GM21526 (cell line): ENCODE measurements around the gene NAV2.
"Not testable (repeated sequence)": the region's sequence is repeated elsewhere in the genome, so short reads cannot be mapped to it uniquely, and the experiment has no call there.

Experiments
- ATAC-seq: cut with Tn5 transposase; IDR thresholded peaks from one replicate; pipeline ENCODE4 v1.9.1; 2021; ENCODE audit warnings: moderate library complexity; ENCODE audit not compliant: unreplicated experiment, low FRiP score

NAV2 gene

DNA sequence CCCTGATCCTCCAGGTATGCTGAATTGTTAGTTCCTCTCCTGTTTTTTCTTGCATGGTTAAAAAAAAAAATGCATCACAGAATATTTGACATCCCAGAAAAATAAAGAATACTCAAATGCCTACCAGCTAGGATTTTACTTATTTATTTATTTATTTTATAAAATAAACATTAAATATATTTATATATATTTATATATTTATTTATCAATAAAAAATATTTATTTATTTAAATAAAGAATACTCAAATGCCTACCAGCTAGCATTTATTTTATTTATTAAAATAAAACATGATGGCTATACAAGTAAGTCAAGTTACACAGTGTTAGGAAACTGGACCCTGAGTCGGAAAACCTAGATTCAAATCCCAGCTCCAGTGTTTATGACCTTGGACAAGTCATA is 164.1 kb downstream of the NAV2 start:
- no peak for ATAC-seq

DNA sequence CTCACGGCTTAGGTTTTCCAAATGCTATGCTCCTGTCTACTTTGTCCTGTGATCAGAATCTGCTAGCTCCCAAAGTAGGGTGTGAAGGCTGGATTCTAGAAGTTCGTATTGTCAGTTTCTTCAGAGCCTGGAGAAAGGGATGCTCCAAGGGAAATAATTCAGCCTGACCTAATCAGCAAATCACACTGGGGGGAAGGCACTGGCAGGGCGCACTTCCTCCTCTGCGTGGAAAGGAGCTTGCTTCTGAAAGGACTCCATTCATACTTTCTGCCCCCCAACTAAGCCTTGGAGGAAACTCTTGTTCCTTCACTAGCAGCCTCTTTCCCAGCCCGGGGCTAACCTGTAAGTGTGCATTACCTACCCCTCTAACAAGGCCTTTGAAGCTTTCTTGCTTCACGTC is 165.9 kb downstream of the NAV2 start:
- no peak for ATAC-seq

DNA sequence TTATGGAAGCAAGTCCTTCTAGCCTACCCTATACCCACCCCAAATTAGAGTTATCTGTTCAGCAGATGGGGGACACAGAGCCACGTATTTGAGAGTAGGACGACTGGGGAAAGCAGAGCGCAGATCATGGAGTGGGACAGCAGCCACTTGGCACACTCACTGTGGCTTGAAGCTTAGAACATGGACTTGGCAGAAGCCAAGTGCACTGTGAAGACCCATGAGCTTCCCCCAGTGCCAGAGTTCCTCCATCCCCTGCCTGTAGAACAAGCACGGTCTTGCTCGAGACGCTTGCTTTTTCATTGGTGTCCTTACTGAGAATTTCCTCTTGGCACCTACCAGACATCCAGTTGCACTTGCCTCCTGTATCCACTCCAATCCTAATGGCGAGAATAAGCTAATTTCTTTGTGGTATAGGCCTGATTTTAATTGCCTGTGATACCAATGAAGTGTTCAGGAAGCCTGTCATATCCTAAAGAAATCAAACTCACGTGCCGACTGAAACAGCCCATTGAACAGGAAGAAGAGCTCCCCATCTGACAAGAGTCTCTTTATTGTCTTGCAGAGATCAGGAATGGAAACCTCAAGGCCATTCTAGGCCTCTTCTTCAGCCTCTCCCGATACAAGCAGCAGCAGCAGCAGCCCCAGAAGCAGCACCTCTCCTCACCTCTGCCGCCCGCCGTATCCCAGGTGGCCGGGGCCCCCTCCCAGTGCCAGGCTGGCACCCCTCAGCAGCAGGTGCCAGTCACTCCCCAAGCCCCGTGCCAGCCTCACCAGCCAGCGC is 166.9 kb downstream of the NAV2 start:
- no peak for ATAC-seq

DNA sequence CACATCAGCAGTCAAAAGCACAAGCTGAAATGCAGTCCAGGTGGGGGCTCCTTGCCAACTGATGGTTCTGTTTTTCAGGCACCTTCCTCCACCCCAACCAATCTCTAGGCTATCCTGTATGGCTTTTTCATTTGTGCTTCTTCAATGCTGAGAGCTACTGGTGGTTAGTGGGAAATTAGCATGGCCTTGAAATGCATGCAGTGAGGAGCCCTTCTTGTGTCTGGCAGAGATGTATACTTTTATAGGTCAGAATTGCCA is 167.4 kb downstream of the NAV2 start:
- no peak for ATAC-seq

DNA sequence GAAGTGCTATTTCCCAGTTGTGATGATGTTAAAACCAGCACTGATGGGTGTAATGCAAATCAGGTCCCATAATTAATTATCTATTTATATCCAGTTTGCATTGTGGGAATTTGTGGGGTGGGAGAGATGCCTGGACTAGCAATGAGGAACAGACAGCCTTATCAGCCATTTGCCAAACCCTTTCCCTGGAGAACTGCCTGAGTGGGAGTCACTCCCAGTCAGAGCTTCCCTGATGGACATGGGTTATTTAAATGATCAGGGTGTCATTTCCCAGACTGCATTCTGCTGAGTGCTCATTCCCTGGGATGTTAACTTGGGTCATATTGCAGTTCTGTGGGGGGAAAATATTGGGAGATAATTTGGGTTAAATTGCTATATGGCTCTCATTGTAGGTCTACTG is 168.5 kb downstream of the NAV2 start:
- ATAC-seq = no peak

DNA sequence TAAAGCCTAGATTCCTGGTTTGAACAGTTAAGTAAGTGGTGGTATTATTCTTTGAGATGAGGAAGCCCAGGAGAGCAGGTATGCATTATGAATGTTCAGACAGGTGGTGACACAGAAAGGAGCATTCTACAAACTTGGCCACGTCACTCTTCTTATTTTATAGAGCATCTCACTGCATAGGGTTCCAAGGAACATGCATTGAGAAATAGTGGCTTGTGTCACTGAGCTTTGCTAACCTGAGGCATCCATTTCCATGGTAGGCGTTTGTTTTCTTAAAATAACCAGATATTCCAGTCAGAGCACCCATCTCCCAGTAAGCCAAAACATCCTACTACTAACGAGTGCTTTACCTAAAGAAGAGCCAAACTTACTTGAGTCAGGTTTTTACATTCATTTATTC is 169.7 kb downstream of the NAV2 start:
- no peak for ATAC-seq

DNA sequence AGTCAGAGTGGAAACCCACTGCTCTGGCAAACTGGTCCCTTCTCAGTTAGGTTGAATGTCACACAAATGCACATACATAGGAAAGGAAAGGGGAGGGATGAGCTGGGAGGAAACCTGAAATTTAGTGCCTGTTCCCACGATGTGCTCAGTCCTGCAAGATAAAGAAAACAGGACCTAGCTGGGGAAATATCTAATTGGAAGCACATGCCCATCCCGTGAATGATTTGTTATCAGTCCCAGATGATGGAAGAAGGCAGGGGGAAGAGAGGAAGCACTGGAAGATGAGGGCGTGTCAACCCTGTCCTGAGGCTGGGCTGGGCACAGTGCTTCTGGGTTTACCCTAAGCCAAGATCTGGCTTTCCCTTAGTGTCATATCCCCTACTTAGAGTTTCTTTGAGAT is 173.9 kb downstream of the NAV2 start:
- no peak for ATAC-seq

DNA sequence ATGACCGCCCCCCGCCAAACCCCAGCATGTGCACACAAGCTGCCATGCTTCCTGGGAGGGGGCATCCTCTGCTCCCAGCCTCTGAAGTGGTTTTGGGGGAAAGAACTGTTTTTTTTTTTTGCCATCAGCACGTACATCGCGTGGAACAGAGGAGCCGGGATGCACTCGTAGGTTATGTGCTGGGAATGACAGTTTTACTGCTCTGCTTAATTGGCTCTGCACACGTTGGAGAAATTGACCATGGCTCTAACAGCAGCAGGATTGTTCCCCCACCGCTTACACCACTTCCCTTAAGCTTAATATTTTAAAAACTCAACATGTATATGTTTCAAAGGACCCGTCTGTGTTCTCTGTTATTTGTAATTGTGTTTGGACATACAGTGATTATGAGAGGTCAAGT is 175.2 kb downstream of the NAV2 start:
- no peak for ATAC-seq

DNA sequence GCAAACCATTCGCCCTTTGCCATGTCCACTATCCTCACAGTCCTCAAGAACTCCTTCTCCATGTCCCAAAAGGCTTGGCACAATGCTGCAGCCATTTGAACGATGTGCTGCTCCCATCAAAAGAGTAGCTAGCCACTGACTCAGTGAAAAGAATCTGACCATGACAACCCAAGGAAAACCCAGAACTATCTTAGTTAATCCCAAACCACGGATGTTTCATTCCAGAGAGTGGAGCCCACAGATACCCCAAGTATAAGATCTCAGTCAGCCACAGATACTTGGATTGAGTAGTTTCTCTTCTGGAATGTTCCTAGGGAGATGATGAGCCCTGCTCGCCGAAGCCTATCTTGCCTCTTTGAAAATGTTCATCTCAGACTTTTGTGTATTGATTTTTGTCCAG is 176.9 kb downstream of the NAV2 start:
- ATAC-seq = no peak

DNA sequence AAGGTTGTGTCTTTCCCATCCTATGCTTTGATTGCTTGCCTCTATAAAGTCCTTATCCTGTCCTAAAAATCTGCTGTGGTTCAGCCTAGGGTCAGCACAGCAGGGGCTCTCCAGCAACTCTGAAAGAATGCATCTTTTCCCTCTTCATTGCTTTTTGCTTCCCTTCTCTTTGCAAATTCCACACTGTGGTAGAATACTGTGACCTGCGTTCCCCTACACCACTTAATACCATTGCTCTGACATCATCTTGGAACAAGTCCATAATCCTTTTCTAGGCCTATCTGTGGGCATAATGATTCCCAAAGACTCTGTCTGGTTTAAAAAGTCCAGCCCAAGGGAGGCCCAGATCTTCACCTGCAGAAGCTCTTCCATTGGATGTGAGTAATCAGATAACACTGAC is 177.7 kb downstream of the NAV2 start:
- ATAC-seq = no peak

DNA sequence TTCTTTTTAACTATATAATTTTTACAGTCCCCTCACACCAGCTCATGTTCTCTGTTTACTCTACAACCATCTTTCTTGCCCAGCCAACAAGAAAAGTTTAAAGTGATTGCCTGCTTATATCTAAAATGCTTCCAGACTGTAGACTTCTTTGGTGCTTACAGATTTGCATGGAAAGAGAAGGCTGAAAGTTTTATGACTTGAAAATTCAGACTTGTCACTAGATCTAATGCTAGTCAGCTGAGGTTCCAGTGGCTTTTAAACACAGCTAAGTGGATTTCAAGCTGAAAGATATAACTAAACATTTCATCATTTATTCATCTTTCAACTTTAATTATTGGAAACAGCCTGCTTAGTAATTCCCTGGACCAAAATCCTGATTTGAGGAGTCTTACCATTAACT is 178.4 kb downstream of the NAV2 start:
- ATAC-seq = no peak

DNA sequence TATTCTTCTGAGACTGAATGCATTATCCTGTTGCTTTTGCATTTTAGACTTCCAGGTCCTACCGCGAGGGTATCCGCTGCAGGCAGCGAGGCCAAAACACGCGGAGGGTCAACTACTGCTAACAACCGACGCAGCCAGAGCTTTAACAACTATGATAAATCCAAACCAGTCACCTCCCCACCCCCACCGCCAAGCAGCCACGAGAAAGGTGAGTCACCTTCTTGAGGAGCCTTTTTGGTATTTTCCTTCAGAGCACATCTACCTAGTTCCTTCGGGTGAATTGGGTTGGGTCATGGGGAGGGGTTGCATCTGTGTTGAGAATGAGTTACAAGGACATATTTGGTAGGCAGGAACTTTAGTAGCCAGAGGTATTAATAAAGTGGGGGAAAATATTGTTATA is 179.8 kb downstream of the NAV2 start:
- ATAC-seq = no peak

DNA sequence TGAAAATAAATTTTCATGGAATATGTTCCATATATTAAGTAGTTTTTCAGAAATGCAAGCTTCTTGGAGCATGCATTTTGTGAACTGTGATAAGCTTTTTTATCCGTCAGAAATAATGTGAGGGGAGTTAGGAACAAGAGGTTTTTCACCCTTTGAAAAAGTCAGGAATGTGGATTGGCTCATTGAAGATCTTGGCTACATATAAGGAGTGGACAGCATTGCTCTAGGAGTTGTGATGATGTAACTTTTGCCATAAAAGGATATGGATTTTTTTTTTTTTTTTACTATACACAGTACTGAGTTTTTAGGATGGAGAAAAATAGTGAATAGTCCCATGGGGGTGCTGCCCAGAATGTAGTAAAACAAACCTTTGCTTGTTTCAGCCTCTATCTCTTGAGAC is 180.2 kb downstream of the NAV2 start:
- no peak for ATAC-seq

DNA sequence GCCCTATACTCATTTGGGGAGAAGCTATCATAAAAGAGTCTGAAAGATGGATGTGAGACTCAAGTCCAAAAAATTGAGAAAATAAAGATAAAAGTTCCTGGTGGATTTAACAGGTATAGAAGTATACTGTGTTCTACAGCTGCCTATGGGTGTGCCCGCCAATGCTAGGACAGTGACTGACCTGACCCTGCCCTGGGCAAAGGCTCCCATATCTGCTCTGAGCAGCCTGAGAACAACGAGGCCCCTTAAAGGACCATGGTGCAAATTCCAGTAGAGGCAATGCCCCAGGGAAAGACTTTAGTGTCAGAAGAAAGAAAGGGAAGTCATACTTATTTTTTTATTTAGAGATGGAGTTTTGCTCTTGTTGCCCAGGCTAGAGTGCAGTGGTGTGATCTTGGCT is 181.8 kb downstream of the NAV2 start:
- ATAC-seq = no peak

DNA sequence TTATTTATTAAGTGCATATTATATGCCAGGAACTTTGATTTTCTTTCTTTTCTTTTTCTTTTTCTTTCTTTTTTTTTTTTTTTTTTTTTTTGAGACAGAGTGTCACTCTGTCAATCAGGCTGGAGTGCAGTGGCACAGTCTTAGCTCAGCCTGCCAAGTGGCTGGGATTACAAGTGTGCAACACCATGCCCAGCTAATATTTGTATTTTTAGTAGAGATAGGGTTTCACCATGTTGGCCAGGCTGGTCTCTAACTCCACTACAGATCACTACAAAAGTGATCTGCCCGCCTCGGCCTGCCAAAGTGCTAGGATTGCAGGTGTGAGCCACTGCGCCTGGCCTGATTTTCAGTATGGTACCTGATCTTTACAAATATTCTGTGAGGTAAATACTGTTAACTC is 182.4 kb downstream of the NAV2 start:
- ATAC-seq = not testable (repeated sequence)

DNA sequence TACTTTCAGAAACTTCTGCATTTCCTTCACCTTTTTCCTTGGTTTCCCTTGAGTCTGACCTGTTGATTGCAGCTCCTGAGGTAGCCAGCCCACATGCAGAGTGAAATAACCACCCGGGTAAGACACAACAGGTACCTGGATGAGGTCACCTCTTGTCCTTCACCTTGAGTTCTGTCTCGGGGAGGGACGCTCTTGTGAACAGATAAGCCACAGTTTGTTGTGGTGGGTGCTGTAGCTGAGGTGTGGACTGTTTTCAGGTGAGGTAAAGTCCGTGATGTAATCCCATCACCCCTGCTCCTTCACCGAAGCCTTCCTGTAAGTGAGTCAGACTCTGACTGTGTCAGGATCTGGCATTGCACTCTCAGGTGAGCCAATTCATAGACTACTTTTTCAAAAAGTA is 183.1 kb downstream of the NAV2 start:
- no peak for ATAC-seq

DNA sequence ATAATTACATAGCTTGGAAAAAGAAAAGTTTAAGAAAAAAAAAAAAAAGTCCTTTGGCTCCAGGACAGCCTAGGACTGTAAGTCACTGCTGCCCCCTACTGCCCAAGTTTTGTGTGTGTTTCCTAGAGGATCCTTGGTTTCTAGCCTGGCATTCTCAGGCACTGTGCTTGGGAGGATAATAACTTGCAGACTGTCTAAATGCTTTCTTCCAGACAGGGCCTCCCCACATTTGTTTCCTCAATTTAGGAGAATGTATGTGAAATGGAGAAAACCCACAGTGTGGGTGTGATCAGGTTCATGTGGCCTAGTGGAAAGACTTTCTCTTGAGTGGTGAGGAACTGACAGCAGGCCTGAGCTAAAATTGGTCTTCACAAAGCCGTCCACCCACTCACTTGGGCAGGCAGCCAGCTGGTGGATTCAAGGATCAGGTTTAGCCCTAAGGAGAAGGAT is 191.0 kb downstream of the NAV2 start:
- ATAC-seq = no peak

DNA sequence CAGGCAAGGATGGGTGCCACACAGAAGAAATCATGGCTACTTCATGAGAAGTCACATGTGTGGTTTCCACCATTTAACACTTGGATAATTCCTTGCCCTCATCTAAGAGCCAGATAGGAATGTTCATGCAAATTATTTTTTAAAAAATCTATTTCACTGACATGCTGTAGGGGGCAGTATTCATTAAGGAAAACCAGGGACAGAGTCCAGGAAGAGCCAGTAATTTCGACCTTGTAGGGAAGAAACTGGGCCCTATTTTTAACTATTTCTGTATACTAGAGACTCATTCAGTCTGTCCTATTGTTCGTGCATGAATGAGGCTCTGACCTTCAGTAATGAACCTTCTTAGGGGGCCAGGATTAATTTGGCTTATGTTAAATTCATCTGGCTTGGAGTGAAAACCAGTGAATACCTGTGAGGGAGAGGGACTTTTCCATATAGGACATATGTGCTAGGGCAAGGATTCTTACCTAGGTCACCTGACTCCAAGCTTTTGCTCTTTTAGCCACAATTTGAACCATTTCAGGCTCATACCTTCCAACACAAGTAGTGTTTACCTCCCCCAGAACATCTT is 192.7 kb downstream of the NAV2 start:
- ATAC-seq = no peak

DNA sequence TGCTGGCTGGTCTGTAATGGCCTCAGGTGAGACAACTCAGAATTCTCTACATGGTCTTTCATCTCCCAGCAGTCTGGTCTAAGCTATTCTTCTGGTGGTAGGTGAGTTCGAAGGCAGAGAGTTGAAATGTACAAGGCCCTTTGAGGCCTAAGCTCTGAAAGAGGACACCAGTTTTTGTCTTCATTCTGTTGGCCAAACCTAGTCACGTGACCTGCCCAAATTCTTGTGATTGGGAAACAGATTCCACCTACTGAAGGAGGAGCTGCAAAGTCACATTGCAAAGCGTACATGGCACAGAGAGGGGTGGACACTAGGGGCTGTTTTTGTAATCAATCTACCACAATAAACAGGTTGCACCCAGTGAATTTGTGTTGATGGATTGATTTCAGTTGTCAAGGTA is 193.5 kb downstream of the NAV2 start:
- no peak for ATAC-seq

DNA sequence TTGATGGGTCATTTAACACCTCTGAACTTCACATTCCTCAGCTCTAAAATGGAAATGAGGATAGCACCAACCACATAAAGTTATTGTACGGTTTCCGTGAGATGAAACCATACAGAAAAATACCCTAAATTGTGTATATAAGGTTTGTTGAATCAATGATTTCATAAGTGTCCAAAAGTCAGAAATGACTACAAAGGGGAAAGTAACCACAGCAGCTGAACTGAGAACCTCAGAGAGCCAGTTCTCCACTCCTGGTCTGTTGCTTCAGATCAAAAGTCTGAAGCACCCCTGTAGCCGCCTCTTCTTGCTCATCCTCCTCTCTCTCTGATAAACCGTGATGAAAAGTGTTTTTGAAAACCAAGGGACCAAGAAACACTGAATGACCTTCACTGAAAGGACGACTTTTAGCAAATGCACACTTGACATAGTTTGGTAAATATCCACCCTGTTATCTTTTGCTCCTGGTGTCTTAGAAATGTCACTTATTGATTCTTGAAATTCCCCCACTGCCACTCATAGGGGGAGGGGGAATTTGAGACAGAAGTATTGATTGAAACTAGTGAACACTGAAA is 194.5 kb downstream of the NAV2 start:
- peak; percentile 56 for ATAC-seq

DNA sequence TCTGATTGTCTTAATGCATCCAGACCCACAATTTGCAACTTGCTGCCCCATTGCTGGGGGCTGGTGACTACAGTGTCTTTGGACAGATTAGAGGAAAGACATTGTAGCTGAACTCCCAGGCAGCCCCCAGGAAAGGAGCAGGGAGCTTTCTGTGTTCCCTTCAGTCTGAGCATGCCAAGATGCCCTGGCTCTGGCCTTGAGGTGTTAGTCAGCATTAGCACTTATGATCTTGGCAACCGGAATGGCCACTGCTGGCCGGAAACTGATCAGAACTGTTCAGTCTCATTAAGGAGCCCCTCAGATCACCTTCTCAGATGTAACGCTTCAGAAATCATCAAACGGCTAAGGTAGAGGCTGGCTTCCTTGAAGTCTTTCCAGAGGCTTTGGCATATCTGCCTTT is 195.2 kb downstream of the NAV2 start:
- no peak for ATAC-seq

DNA sequence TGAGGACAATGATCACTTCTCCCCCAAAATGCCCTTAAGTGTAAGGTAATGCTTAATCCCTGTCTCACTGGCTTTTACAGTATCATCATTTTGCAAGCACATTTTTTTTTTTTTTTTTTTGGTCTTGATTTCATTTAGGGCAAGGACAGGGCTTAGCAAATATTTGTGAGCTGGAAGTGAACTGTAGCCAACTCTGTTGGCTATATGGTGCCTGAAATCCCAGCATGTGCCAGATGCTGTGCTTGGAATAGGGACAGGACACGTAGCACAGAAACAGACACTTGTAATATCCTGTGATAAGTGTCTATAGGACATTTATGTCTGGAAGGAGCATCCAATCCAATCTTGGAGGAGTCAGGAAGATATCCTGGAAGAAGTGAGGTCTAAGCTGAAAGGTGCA is 198.3 kb downstream of the NAV2 start:
- no peak for ATAC-seq
